Omental fat pad (tissue), 4 donors: ENCODE measurements around the gene CEBPG. TPM values are rescaled to one million over a fixed set of nuclear protein-coding genes. Genes with fewer than 3 reads are reported as not detected.

Experiments used
- ATAC-seq: fragments of 150-250 bp; one replicate; pipeline ENCODE4 v1.9.1; 2016; ENCODE audit warnings: mild to moderate bottlenecking, moderate library complexity; ENCODE audit not compliant: low FRiP score
- DNase-seq: peaks from one replicate; pipeline ENCODE4 v3.0.0-alpha.2; 2019; ENCODE audit warnings: low spot score
- total RNA-seq, 4 donors: library from RNA; depleted of rRNA; stranded (reverse); fragments of >200 nt; gene quantifications; one replicate each; pipeline ENCODE4 v1.1.0, GENCODE V29; 2016
- TF ChIP-seq, protein P1 (sequence below), 3 donors: fragments of 450-650 bp; IDR thresholded peaks; one replicate each; pipeline ENCODE4 v1.5.1; 2016 to 2017; ENCODE audit warnings: antibody characterized with exemption in 3 of 3, mild to moderate bottlenecking in 3 of 3, moderate library complexity in 2 of 3

Gene CEBPG
- total RNA-seq, 4 donors from 2014 or later: 19.4 to 41.1 (median 30.0) TPM

DNA sequence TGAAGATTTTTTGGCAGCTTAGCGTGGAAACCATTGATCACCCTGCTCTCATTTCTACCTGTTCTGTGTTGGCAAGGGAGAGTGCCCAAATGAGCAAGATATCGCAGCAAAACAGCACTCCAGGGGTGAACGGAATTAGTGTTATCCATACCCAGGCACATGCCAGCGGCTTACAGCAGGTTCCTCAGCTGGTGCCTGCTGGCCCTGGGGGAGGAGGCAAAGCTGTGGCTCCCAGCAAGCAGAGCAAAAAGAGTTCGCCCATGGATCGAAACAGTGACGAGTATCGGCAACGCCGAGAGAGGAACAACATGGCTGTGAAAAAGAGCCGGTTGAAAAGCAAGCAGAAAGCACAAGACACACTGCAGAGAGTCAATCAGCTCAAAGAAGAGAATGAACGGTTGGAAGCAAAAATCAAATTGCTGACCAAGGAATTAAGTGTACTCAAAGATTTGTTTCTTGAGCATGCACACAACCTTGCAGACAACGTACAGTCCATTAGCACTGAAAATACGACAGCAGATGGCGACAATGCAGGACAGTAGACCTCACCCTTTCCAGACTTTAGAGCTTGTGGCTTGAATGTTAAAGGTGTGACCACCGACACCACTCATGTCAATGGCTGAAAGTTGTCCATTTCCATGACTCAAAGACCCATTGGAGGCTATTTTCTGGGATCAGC lies 5.8 kb downstream of the CEBPG start:
- TF ChIP-seq, protein P1, sequence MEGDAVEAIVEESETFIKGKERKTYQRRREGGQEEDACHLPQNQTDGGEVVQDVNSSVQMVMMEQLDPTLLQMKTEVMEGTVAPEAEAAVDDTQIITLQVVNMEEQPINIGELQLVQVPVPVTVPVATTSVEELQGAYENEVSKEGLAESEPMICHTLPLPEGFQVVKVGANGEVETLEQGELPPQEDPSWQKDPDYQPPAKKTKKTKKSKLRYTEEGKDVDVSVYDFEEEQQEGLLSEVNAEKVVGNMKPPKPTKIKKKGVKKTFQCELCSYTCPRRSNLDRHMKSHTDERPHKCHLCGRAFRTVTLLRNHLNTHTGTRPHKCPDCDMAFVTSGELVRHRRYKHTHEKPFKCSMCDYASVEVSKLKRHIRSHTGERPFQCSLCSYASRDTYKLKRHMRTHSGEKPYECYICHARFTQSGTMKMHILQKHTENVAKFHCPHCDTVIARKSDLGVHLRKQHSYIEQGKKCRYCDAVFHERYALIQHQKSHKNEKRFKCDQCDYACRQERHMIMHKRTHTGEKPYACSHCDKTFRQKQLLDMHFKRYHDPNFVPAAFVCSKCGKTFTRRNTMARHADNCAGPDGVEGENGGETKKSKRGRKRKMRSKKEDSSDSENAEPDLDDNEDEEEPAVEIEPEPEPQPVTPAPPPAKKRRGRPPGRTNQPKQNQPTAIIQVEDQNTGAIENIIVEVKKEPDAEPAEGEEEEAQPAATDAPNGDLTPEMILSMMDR (IDR thresholded peaks at IDR 0.05): no peak
- DNase-seq (no peak), ATAC-seq (no peak)

DNA sequence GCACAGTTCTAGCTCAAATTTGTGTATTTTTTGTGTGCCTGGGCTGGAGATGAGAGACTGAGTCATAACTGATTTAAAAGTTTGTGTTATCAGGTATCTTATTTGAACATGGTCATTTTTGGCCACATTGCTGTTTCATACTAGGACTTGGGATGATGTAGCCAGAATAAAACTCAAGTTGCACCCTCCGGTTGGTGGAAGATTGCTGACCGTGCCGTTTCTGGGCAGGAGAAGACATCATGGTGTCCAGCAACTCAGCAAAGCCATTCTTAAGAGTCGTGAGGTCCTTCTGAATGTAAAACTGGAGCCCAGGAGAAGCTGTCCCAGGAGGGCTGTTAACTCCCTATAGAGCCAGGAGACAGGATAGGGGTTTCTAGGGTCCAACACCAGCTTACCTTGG lies 7.6 kb downstream of the CEBPG start:
- TF ChIP-seq, protein P1 (IDR thresholded peaks at IDR 0.05): no peak
- ATAC-seq (no peak), DNase-seq (no peak)

DNA sequence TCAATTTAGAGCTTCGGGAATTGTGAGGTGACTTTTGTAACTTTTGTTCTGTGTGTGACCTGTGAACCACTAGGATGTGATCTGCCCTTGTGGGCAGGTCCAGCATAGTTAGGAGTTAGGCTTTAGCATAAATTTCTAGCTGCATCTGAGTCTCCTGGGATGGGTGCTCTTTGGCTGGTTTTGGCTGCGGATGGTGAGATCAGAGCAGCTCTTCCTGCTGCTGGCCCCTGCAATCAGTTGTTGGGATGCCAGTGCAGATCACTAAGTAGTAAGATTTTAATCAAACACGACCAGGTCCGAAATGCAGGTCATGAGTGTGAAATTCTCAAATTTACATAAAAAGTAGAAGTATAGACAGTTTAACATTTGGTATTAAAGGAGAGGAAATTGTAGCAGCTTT lies 8.5 kb downstream of the CEBPG start:
- DNase-seq (no peak), ATAC-seq (no peak)
- TF ChIP-seq, protein P1 (IDR thresholded peaks at IDR 0.05): no peak

DNA sequence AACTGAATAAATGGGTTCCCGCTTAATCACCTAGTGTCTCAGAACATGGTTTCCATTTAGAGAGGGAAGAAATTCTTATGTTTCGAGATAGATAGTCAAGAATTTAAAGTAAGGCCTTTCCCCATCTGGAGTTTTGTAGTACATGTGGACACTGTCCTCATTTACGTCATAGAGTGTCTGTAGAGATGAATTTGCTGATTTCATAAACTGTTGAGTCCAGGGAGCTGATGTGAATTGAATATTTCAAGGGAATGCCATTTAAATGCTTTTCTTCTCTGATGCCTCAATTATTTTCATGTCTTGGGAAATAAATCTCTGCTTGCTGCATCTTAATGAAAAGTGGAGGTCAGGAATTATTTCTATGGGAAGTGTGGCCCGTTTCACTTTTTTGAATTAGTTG lies 9.5 kb downstream of the CEBPG start:
- TF ChIP-seq, protein P1 (IDR thresholded peaks at IDR 0.05): no peak
- no peak for DNase-seq
- no peak for ATAC-seq

DNA sequence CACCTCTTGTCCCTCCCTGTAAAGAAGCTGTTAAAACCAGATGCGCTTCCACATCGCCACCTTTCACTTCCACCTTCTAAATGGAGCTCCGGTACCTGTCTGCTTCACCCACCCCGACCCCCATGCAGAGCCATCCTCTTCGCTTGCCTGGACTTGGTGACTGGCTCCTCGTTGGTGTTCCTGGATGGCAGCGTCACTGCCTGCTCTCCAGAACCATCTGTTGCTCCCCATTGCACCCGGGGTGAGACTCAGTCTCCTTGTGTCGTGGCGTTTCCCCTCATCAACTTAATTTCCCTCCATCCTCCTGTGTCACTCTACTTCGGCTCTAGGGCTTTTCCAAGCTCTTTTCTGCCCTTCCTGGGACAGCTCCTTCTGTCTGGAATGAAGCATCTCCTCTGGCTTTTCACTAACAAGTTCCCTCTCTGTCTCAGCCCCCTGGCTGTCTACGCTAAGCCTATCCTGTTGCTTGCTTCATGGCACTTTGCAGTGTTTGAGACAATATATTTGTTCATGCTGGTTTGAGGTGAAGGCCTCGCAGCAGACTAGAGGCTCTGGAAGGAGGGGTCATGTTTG lies 10.3 kb downstream of the CEBPG start:
- ATAC-seq (no peak), DNase-seq (no peak)
- TF ChIP-seq, protein P1 (IDR thresholded peaks at IDR 0.05): no peak

DNA sequence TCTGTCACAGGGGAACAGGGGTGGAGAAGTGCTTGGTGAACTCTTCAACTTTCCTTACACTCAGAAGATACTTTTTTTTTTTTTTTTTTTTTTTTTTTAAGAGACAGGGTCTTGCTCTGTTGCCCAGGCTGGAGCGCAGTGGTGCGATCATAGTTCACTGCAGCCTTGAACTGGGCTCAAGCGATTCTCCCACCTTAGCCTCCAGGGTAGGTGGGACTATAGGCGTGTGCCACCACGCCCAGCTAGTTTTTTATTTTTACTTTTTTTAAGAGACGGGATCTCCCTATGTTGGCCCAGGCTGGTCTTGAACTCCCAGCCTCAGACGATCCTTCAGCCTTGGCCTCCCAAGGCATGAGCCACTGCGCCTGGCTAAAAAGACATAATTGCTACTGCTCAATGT lies 11.5 kb downstream of the CEBPG start:
- TF ChIP-seq, protein P1 (IDR thresholded peaks at IDR 0.05): no peak
- ATAC-seq: no peak
- no peak for DNase-seq

DNA sequence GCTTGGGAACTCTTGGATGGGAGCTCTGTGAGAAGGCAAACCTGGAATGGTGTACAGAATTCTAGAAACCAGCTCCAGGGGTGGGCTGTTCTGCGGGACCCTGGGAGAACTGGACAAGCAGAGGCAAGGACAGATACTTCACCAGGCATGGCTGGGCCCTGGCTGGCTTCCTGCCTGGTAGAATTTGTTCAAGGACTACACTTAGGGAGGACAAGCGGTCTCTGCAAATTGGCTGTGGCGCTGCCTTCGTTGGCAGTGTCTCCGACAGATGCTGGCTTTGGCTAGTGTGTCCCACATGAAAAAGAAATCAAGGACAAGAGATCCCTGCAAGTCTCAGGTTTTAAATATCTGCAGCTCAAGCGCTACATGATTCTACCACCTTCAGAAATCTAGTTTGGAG lies 12.4 kb downstream of the CEBPG start:
- no peak for ATAC-seq
- no peak for DNase-seq

More for the DNA sequence above, 12.4 kb downstream of the CEBPG start:
- TF ChIP-seq, protein P1 (IDR thresholded peaks at IDR 0.05): no peak
